COR-L47 (cell line): ENCODE measurements around the gene PPP3R1.
"Not testable (repeated sequence)": the region's sequence is repeated elsewhere in the genome, so short reads cannot be mapped to it uniquely, and the experiment has no call there.

ENCODE experiments used
- DNase-seq: peaks from one replicate; lab custom pipeline; 2025; lab: John Stamatoyannopoulos, UW

The PPP3R1 gene

DNA sequence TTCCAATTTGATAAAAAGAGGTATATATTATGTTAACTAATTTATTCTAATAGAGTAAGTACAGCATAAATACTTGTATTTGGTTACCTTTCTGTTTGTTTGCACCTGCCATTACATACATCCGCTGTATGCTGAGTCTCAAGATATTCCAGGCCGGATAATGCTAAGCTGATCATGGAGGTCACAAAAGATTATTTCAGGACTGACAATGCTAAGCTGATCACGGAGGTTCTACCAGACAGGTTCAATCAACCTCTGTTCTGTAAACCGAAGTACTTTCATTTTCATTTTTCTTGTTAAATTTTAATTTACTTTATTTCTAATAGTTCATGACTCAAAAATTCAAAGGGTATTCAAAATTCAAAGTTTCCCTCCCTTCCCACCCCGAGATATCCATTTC is 63.5 kb downstream of the PPP3R1 start:
- no peak for DNase-seq

DNA sequence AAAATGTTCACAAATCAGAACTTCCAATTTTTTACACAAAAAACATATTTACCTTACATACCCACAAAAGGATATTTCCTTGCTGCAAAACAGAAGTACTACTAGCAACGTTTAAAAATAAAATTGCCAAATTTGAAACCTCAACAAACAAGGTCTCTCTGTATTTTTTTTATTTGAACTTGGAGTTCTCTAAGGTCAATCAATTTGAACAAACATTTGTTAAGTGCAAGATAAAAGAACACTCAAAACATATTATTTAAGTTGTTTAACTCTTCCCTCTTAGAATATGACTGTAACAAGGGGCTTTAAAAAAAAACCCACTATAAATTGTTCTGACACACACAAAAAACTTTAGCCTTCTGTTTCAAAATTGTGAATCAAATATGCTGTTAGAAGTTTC is 65.0 kb downstream of the PPP3R1 start:
- no peak for DNase-seq

DNA sequence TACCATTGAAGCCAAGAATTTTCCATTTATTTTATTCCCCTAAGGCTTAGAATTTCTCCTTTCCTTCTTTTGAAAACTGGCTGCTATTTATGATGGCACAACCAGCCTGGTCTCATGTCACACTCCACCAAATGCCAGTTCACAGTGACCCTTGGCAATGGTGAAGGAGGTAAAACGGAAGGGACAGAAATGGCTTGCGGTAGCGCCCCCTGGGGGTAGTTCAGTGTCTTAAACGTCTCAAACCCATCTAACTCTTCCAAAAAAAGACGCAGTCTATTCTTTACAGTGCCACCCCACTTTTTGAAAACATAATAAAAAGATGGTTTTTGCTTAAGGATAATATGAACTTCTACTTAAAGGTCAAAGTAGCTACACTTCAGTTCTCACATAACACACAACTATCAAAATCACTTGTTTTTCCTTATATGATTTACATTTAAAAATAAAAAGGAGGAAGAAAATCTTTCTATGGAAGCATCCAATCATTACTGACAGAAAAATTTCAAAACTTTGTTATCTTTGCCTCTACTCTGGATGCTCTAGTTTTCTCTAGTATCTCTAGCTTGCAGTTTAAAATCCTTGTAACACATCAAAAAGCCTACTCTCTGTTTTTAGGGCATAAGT is 66.7 kb downstream of the PPP3R1 start:
- no peak for DNase-seq

DNA sequence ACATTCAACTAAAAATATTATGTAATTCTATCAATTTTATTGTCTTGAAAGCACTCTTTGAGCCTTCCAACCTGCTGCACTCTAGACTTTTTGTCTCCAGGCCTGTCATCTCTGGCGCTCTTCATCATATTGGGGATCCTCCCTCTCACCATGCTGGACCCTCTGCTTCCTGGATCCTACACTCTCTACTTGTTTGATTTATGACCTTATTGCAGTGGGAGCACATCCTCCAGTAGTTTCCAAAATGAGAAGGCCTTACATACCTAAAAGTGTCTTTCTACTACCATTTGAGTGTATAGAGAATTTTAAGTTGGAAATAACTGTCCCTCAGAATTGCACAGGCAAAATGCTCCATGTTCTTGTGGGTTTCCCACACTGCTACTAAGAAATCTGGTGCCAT is 69.4 kb downstream of the PPP3R1 start:
- no peak for DNase-seq

DNA sequence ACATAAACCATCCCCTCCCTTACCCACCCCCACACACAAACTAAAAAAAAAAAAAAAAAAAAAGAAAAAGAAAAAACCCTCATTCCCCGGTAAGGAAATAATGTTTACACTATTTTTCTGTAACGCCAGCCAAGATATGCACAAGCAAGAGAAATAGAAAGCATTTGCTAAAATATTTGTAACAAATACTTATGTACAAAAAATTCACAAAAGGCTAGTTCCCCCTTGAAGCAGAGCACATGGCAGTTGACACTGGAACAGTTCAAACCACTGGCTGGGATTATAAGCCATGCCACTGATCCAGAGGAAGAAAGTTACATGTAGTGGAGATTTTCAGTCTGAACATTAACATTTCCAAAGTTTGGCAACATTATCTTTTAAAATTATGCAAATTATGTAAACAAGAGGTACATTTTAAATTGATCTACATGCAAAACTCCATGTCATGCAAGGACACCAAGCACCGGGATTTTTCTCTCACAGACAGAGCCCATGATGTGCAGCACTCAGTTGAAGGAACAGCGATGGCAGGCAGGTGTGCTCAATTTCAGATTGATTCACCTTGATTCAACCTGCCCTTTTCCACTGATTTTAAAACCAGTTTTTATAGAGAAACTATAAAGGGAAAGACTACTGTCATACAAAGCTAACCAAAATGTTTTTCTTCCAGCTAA is 73.2 kb downstream of the PPP3R1 start:
- no peak for DNase-seq

DNA sequence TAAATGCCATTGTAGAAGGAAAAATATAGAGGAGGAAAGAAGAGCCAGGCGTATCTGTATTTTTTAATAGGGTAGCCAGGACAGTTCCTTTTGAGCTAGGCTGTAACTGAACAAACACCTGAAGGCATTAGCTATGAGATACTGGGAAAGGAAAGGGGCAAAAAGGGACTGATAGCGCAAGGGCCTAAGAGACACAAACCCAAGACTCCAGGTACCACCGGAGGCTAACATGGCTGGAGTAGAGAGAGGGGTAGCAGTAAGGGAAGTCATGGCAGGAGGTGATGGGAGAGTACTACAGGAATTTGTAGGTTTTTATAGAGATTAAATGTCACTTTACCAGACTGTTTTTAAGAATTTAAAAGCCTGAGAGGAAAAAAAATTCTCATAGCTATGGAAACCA is 73.9 kb downstream of the PPP3R1 start:
- no peak for DNase-seq

DNA sequence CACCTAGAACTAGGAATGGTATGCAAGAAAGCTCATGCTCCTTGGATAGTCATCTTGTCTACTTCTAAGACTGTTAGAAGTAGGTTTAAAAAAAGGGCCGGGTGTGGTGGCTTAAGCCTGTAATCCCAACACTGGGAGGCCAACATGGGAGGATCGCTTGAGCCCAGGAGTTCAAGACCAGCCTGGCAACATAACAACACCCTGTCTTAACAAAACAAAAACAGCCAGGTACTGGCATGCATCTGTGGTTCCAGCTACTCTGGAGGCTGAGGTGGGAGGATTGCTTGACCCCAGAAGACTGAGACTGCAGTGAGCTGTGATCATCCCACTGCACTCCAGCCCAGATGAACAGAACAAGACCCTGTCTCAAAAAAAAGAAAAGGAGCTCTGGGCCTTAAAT is 74.8 kb downstream of the PPP3R1 start:
- DNase-seq = no peak

DNA sequence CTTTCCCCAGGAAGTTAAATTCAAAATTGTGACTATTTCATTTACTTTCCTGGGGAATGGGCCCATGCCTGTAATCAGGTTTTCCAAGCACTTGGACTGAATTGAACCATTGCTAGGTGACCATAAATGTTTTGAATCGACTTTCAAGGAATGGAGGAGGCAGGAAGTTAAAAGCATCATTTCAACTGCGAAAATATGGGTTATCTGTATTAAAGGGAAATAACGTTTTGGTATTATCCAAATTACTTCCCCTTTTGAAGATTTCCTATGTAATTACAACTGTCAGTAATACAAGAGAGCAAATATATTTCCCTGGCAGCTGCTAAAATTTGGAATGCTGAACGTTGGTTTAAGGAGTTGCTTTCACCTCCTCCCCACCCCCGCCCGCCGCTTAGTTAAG is 75.7 kb downstream of the PPP3R1 start:
- DNase-seq = no peak

DNA sequence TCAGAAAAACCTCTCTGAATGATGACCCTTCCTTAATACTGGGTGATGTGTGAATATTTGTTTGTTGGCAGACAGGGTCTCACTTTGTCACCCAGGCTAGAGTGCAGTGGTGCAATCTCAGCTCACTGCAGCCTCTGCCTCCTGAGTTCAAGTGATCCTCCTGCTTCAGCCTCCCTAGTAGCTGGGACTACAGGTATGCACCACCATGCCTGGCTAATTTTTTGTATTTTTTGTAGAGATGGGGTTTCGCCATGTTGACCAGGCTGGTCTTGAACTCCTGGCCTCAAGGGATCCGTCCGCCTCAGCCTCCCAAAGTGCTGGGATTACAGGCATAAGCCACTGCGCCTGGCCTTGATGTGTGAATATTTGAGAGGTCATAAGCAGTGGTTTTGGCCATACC is 77.1 kb downstream of the PPP3R1 start:
- DNase-seq = not testable (repeated sequence)

DNA sequence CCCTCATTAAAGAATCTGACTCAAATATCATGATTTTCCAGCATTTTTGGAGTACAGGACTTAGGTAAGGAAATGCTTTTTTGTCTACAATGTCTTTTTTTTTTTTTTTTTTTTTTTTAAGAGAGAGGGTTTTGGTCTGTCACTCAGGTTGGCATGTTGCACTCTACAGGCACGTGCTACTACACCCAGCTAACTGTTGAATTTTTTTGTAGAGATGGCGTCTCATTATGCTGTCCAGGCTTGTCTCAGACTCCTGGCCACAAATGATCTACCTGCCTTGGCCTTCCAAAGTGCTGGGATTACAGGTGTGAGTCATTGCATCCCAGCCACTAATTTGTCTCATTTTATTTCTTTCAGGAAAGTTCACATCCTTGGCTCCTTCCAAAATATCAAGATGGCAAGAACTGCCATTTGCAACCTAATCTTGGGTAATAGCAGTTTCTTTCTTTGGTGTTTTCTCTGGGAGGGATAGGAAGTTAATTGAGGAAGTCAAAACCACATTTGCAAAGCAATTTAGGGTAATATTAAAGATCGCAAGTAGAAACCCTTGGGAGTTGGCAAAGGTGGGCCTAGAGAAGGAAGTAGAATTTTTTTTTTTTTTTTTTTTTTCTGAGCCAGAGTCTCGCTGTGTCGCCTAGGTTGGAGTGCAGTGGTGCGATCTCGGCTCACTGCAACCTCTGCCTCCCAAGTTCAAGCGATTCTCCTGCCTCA is 79.2 kb downstream of the PPP3R1 start:
- DNase-seq = no peak

DNA sequence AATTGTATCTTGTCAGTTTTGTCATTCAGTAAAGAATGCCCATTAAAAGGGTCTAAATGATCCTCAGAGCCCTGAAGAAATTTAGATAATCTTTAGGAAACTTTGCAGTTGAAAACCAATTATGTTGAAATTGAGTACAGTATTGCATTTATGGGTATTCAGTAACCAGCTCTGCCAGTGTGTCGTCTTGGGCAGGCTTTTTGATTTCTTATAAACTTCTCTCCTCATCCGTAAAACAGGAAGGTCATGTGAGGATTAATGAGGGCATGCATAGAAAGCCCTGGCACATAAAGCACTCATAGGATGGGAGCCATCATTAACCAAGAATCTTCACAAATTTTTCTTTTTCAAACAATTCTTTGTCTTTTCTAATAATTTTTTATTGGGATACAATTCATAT is 79.8 kb downstream of the PPP3R1 start:
- DNase-seq = no peak

DNA sequence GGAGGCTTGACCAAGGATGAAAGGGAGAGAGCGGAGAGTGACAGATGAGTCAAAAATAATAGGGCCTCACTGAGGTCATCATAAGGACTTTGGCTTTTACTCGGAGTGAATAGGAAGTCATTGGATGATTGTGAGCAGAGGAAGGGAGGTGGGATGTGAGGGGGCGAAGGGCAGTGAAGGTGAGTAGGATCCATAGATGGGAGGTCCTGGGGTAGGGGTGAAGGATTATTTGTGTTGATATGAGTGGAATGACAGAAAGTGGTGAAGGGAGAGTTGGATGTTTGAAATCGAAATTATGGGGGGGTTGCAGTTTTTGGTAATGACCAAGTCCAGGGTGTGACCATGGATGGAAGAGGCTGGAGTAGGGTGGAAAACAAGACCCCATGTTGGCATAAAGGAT is 80.6 kb downstream of the PPP3R1 start:
- no peak for DNase-seq

DNA sequence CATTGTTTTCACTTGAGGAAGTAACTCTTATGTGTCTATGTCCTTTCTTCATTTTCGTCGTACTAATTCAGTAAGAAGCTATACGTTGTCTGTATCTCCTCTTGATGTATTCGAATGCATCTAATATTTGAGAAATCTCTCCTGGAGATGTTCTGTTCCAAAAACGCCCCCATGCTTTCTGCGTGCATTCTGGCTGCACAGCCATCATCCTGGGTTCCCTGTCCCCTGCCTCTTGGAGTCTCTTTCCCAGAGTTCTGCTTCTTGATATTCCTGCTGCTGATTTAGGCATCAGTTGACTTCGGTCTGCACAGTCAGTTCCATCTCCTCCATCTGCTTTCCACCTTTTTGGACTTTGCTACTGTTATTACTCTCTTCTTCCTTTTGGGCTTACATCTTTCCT is 81.2 kb downstream of the PPP3R1 start:
- DNase-seq = no peak

DNA sequence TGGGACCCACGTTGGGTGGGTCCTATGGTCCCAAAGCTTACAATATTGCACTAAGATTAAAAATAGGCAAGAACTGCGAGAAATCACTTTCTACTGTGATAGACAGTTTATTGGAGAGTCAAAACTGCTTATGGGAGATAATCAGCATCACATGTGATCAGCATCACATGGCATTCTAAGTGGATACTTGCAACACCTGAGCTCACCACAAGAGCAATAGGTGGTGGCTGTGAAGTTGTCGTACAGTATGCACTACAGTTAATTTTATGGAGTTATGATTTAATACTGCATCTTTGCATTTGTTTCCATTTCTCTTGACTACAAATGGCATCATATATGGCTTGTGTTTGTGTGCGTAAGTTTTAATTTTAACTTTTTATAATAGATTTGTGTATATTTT is 83.0 kb downstream of the PPP3R1 start:
- DNase-seq = no peak

DNA sequence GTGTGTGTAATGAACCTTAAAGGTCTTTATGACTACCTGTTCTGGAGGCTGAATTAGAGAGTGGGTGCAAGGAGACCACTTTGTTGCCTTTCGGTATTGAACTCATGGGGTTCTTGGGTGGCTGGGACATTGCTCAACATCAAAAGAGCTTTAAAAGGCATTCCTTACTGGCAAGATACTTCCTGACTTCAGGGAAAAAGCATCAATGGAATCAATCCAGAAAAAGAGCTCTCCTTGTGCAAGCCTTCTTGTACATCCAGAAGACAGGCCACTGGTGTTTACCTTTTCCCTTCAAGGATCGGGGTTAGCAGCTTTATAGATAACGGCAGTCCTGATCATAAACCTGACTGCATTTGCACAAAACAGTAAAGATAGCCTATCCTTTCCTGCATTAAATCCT is 85.1 kb downstream of the PPP3R1 start:
- no peak for DNase-seq

DNA sequence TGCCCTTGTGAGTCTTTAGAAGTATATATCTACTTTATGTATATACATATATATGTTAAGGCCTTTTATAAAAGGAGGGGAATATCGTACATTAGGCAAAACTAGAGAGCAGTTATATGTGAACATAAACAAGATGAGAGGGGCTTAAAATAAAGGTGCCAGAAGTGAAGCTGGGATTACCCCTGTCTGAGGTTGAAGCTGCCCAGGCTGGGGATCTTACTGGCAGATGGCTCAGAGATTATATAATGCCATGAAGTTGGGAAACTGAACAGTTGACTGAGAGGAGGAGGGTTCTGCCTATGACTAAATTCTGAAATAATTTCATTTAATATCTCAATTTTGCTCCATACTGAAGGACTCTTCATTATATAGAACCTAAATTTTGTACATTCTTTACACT is 88.7 kb downstream of the PPP3R1 start:
- no peak for DNase-seq

DNA sequence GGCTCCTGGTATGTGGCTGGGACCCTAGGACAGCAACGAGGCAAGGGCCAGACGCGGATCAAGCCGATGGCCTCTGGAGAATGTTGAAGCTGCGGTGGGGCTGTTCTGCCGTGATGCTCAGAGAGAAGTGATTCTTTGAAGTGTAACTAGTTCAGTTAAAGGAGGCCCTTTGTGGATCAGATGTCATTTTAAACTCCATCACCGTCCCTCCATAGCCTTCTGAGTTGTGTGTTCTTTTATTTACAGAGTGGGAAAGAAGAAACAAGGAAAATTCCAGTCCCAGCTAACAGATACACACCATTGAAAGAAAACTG is 94.2 kb downstream of the PPP3R1 start:
- no peak for DNase-seq

DNA sequence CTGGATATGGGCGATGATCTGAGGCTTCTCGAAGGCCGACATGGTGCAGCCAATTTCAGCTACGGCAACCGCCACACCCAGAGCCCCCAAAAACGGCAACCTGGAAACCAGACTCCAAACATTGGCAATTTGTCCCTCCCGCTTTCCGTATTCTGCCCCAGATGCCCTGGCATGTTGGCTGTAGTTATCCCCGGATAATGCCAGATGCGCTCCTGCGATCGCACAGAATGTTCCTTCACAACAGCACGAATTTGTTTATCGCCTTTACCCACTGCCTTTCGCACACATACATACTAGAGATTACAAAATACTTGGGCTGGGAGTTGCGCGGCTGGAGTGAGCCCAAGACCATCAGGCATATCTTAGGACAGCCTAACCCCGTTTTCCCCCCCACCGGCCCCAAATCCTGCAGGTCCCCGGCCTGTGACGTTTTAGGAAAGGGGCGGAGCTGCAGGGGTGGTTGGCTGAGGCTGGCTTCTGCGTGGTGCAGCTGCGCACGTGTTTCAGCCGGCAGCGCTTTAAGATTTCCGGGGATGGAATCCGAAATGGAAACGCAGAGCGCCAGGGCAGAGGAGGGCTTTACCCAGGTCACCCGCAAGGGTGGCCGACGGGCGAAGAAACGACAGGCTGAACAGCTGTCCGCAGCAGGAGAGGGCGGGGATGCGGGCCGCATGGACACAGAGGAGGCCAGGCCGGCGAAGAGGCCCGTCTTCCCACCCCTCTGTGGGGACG is 94.8 kb downstream of the PPP3R1 start, which contains the start of gene PNO1:
Gene PNO1 (plus strand): TSS at position 487 of the 732 bp plus-strand sequence. CDS start 47 bp downstream, at position 534.
- DNase-seq = peak; percentile 94

DNA sequence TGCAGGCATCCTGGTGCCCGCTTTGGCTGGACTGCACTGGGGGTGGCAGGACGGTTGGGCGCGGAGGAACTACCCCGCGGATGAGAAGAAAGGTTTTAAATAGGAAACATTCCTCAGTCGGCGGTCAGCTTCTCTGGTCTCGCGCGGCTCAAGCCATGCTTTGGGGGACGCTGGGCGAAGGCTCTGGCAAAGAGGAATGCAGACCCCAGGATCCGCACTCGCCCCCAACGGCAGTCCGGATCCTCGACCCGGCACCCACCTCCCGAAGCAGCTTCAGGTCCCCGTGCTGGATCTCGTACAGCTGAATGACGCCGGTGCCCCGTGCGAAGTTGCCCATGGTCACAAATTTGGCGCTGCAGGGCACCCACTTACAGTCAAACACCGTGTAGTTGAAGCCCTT is 95.3 kb downstream of the PPP3R1 start:
- DNase-seq = peak; percentile 23

DNA sequence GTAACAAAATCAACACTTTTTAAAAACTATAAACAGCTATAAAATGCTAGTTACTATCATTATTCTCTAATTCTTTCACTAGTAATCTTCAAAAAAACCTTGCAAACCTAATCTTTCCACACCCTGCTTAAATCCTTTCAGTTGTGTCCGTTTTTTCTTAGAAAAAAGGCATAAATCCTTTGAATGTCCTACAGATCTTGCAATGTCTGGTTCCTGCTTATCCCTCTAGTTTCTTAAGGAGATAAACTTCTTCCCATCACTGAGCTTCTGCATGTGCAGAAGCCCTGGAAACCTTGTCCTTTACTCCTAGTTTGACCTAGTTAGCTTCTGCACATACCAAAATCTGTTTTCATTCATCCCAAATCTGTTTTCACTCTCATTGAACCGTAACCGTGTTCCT is 95.9 kb downstream of the PPP3R1 start:
- DNase-seq = no peak

DNA sequence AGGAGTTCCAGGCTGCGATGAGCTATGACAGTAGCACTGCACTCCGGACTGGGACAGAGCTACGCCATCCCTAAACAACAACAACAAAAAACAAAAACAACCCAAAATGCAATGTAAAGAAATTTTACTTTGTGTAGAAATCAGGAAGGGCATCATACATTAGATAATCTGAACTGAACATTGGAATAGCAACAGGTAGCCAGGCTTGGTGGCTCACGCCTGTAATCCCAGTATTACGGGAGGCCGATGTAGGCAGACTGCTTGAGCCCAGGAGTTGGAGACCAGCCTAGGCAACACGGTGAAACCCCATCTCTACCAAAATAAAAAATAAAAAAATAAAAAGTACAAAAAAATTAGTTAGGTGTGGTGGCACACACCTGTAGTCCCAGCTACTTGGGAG is 96.7 kb downstream of the PPP3R1 start:
- DNase-seq = no peak

DNA sequence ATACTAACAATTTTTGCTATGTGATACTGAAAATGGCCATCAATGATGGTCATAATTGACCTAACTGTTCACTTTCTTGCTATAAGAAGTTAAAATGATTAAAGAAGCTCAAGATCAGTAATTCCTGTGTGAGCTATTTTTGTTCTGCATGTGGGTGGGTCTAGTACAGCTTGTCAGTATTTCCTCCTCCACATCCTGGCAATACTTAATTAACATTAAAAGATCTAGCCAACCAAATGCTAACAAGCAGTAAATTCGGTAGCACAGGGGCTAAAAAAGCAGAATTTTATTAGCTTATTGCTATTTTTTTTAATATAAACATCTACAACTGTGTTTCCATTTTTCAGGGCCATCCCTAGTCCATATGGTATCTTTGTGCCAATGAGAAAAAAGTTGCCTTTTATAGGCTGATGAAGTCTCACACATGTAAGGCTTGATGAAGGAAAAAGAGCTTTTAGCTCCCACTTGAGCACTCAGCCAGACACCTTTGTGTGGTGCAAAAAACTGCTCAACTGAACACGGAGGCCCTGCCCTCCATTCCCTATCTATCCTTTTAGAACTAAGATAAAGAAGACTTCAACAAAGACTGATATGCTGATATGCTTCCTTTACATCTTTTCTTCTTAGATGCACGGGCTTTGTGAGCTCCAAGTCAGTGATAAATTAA is 99.5 kb downstream of the PPP3R1 start:
- no peak for DNase-seq
